SK-N-SH (cell line): ENCODE results near the gene CDC27. TPM values are rescaled to one million over a fixed set of nuclear protein-coding genes. Genes with fewer than 3 reads are reported as not detected.

Experiments used
- CTCF ChIA-PET: fragments of 300-600, 350-600 bp; formaldehyde crosslinking; extraction: SDS; loops from one replicate; lab custom pipeline; 2021; lab: Yijun Ruan, JAX
- POLR2A ChIA-PET: fragments of 350-600 bp; sonication (Branson Sonifier 250); formaldehyde crosslinking; extraction: SDS; loops from one replicate; lab custom pipeline; 2020; ENCODE audit warnings: antibody characterized with exemption, inconsistent platforms; lab: Yijun Ruan, JAX
- DNase-seq: peaks from one replicate; pipeline ENCODE4 v3.0.0; 2012
- H2AFZ ChIP-seq: fragments of 200-600 bp; sonication (generic); 2 replicates; pipeline ENCODE4 v1.8.1; 2016; ENCODE audit warnings: antibody characterized with exemption, mild to moderate bottlenecking, low read depth
- H3F3A ChIP-seq: fragments of 200-600 bp; sonication (generic); replicated peaks from 2 replicates; pipeline ENCODE3; 2016; ENCODE audit warnings: antibody characterized with exemption, mild to moderate bottlenecking; ENCODE audit not compliant: insufficient read depth
- H3K27ac ChIP-seq, 2 experiments: fragments of 200-500 bp in 1 of 2; fragments of 200-600 bp in 1 of 2; sonication (Bioruptor generic) in 1 of 2; sonication (generic), shearing (Covaris generic) in 1 of 2; 2 replicates each; pipeline versions ENCODE4 v1.5.1 to v1.6.1; 2014 to 2016; ENCODE audit warnings: low read depth in 2 of 2, inconsistent platforms in 1 of 2, low read length in 1 of 2, mild to moderate bottlenecking in 1 of 2, mixed read lengths in 1 of 2
- H3K27me3 ChIP-seq: fragments of 200-600 bp; sonication (generic), shearing (Covaris generic); 2 replicates; pipeline ENCODE4 v1.6.1; 2016; ENCODE audit warnings: mixed run types; ENCODE audit not compliant: insufficient read depth
- H3K36me3 ChIP-seq, 2 experiments: fragments of 200-500 bp in 1 of 2; fragments of 200-600 bp in 1 of 2; sonication (Bioruptor generic) in 1 of 2; sonication (generic) in 1 of 2; replicated peaks in 1 of 2; 2 replicates each; pipeline versions ENCODE3 to v1.5.1; 2014 to 2016; ENCODE audit warnings: low read length in 1 of 2, mild to moderate bottlenecking in 1 of 2; ENCODE audit not compliant: insufficient read depth in 2 of 2, control insufficient read depth in 1 of 2
- H3K4me1 ChIP-seq, 2 experiments: fragments of 200-500 bp in 1 of 2; fragments of 200-600 bp in 1 of 2; sonication (Bioruptor generic) in 1 of 2; sonication (generic), shearing (Covaris generic) in 1 of 2; 2 replicates each; pipeline versions ENCODE4 v1.5.1 to v1.6.1; 2014 to 2016; ENCODE audit warnings: low read depth in 1 of 2, low read length in 1 of 2, mixed run types in 1 of 2; ENCODE audit not compliant: insufficient read depth in 2 of 2, control insufficient read depth in 1 of 2
- H3K4me2 ChIP-seq: fragments of 200-600 bp; sonication (generic), shearing (Covaris generic); 2 replicates; pipeline ENCODE4 v1.6.1; 2017; ENCODE audit warnings: mixed run types
- H3K4me3 ChIP-seq, 2 experiments: fragments of 200-500 bp in 1 of 2; fragments of 200-600 bp in 1 of 2; sonication (Bioruptor generic) in 1 of 2; sonication (generic), shearing (Covaris generic) in 1 of 2; 2 replicates each; pipeline versions ENCODE4 v1.5.1 to v1.8.1; 2014 to 2016; ENCODE audit warnings: low read depth in 2 of 2, inconsistent platforms in 1 of 2, low read length in 1 of 2, mild to moderate bottlenecking in 1 of 2, mixed read lengths in 1 of 2, moderate library complexity in 1 of 2
- H3K79me2 ChIP-seq: fragments of 200-600 bp; sonication (generic); 2 replicates; pipeline ENCODE4 v1.8.1; 2017; ENCODE audit warnings: mild to moderate bottlenecking; ENCODE audit not compliant: insufficient read depth
- H3K9ac ChIP-seq: fragments of 200-600 bp; sonication (generic); 2 replicates; pipeline ENCODE4 v1.6.1; 2017; ENCODE audit warnings: mixed run types
- H3K9me2 ChIP-seq: fragments of 200-600 bp; sonication (generic); 2 replicates; pipeline ENCODE4 v1.6.1; 2017; ENCODE audit warnings: mixed run types
- H3K9me3 ChIP-seq: fragments of 200-600 bp; sonication (generic); 2 replicates; pipeline ENCODE4 v1.6.1; 2017; ENCODE audit warnings: mixed run types, mild to moderate bottlenecking, moderate library complexity
- H4K20me1 ChIP-seq: fragments of 200-600 bp; sonication (generic); 2 replicates; pipeline ENCODE4 v1.6.1; 2017; ENCODE audit warnings: mild to moderate bottlenecking, mixed run types; ENCODE audit not compliant: insufficient read depth
- CHD2 ChIP-seq: fragments of 150-350 bp; IDR thresholded peaks from 2 replicates; pipeline ENCODE4 v1.6.1; 2018; ENCODE audit warnings: low read length; ENCODE audit not compliant: partially characterized antibody
- EP300 ChIP-seq, 2 experiments: IDR thresholded peaks; 2 replicates each; pipeline versions ENCODE4 v1.4.0 to v1.6.1; 2012; ENCODE audit warnings: borderline replicate concordance in 1 of 2, low read depth in 1 of 2, low read length in 1 of 2
- EZH2phosphoT487 ChIP-seq: fragments of 200-600 bp; sonication (generic); IDR thresholded peaks from 2 replicates; pipeline ENCODE4 v1.6.1; 2017; ENCODE audit warnings: low read depth, mixed run types, mild to moderate bottlenecking, antibody characterized with exemption, moderate library complexity, borderline replicate concordance
- FOSL2 ChIP-seq: IDR thresholded peaks from 2 replicates; pipeline ENCODE4 v1.4.0; 2012; ENCODE audit warnings: low read depth, mild to moderate bottlenecking, moderate library complexity, borderline replicate concordance
- JUND ChIP-seq: IDR thresholded peaks from 2 replicates; pipeline ENCODE4 v1.4.0; 2012
- MAX ChIP-seq: IDR thresholded peaks from 2 replicates; pipeline ENCODE4 v1.4.0; 2012; ENCODE audit warnings: low read depth
- NRF1 ChIP-seq: IDR thresholded peaks from 2 replicates; pipeline ENCODE4 v1.6.1; 2012; ENCODE audit warnings: low read depth, mild to moderate bottlenecking, low read length
- RXRA ChIP-seq: IDR thresholded peaks from 2 replicates; pipeline ENCODE4 v1.4.0; 2012; ENCODE audit warnings: low read depth, mild to moderate bottlenecking, borderline replicate concordance
- USF2 ChIP-seq: fragments of 150-350 bp; IDR thresholded peaks from 2 replicates; pipeline ENCODE4 v1.6.1; 2017; ENCODE audit warnings: antibody characterized with exemption, low read length, low read depth, borderline replicate concordance
- WGBS: methylation state at CpG from one replicate; pipeline ENCODE4 v1.1.6; 2017; ENCODE audit warnings: low lambda C conversion rate; 5-methylcytosine and 5-hydroxymethylcytosine counted together
- polyA plus RNA-seq, 3 experiments: library from polyadenylated mRNA; depleted of rRNA; stranded (reverse); fragments of >200 nt; gene quantifications; 2 replicates each; pipeline ENCODE4 v1.2.3, GENCODE V29; 2012

CDC27 gene
- polyA plus RNA-seq, 1 of the 3 experiments (the other 2 are of a cell fraction): 44.3 TPM

- Histone ChIP-seq H3K4me2 (no peak overlapping the region), H3K9me3 (no peaks in the 10 kb centered on the region), H3F3A (peaks cover 65% of the 10 kb centered on the region), H2AFZ (no peak overlapping the region), H3K9ac (no peak overlapping the region), H3K36me3 (peaks cover 38 to 80% of the 10 kb centered on the region in 2 experiments), H4K20me1 (peaks cover 10% of the 10 kb centered on the region; the same call in 1 of the 2 replicates), H3K9me2 (no peaks in the 10 kb centered on the region), H3K27ac (peak overlapping the region in 1 of 2 experiments; percentile 66; a peak in 2 of 4 replicates), H3K4me1 (peaks cover 0 to 16% of the 10 kb centered on the region in 2 experiments; a peak in 1 of 4 replicates), H3K27me3 (no peaks in the 10 kb centered on the region), H3K79me2 (no peaks in the 10 kb centered on the region), H3K4me3 (no peak overlapping the region)
- DNase-seq: no peak
- POLR2A ChIA-PET: interaction anchor here (1.0 kb wide), 1 partner anchor 13 kb away, joined by 3 read pairs; no protein-coding TSS in a partner anchor
- WGBS: 94% methylated on average over 5 of the region's 5 CpGs
- CTCF ChIA-PET: interaction anchor here (0.7 to 1.2 kb wide), 3 partner anchors 42 to 195 kb away, joined by 3 read pairs; no protein-coding TSS in a partner anchor
- no peak for TF ChIP-seq MAX
- no peak for TF ChIP-seq NRF1
- no peak for TF ChIP-seq RXRA
- TF ChIP-seq EZH2phosphoT487: no peak
- no peak for TF ChIP-seq USF2
Measured at GRCh38 chr17:47120521-47121095, 68.5 kb downstream of the CDC27 start.

DNA sequence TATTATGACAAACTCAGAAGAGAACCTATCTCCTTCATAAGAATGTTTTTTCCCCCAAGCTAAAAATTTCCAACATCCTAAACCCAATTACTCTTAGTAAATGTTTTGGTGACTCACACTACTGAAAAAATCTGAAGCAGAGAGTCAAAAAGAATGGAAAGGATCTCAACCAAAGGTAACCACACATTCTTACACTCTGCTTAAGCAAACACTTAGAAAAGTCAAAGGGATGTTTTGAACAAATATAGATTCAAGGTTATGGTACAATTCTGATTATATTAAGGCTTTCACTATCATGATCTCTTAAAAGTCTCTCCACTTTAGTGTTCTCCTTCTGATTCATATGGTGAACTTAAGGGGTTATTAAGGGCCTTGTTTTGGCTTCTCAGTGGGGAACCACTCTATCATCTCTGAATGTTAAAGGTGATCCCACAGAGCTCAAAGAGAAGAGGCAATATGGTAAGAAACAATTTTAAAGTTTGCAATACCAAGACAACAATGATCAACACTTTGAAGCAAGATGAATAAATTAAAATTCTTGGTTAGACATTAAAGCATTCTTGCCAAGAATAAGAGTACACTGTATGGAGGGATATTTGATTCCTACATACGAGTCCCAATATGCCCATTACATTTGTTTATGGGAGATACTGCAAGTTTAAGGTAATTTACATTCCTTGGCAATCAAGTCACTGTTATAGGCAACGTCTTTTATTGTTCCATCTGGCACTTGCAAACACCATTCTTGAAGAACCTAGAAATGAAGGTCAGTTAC, 69.2 kb downstream of the CDC27 start:
- H2AFZ ChIP-seq: no peak overlapping the region
- DNase-seq: no peak
- peaks cover 10% of the 10 kb centered on the region; the same call in 1 of the 2 replicates for H4K20me1 ChIP-seq
- H3K9ac ChIP-seq: no peak overlapping the region
- no peaks in the 10 kb centered on the region for H3K9me2 ChIP-seq
- H3K9me3 ChIP-seq: no peaks in the 10 kb centered on the region
- CTCF ChIA-PET: interaction anchor here (1.0 to 1.2 kb wide), 2 partner anchors 43 to 177 kb away, joined by 3 read pairs; no protein-coding TSS in a partner anchor
- POLR2A ChIA-PET: no interaction called here
- peaks cover 38 to 74% of the 10 kb centered on the region in 2 experiments for H3K36me3 ChIP-seq
- H3K4me3 ChIP-seq: no peak overlapping the region
- H3K4me2 ChIP-seq: peak overlapping the region; percentile 1; the same call in 1 of the 2 replicates
- TF ChIP-seq FOSL2: peak; percentile 78
- TF ChIP-seq CHD2: no peak
- peak; percentile 71 for TF ChIP-seq JUND
- TF ChIP-seq EP300 (IDR thresholded peaks at IDR 0.05; ENCODE audit: borderline replicate concordance in 1 of 2, low read depth in 1 of 2, low read length in 1 of 2): no peak
- TF ChIP-seq RXRA: 0 out of 2 replicates have a peak, but pooled peaks have one; percentile 13
- TF ChIP-seq, all 33 proteins: peak for 3
- peaks cover 65% of the 10 kb centered on the region for H3F3A ChIP-seq
- H3K27me3 ChIP-seq: no peaks in the 10 kb centered on the region
- H3K79me2 ChIP-seq: no peaks in the 10 kb centered on the region
- whole genome bisulfite sequencing: 80% methylated on average over 2 of the region's 2 CpGs
- peak overlapping the region in 1 of 2 experiments; percentile 66; a peak in 2 of 4 replicates for H3K27ac ChIP-seq
- H3K4me1 ChIP-seq: peaks cover 0 to 16% of the 10 kb centered on the region in 2 experiments; a peak in 1 of 4 replicates
